Activated CD8-positive, alpha-beta memory T cell treated with anti-CD3 and anti-CD28 coated beads, Interleukin-2, amount 50 U/mL, for 1 hour (primary cell): Measurements from ENCODE around the gene SHISA9.

Source experiments
- DNase-seq: peaks from one replicate; pipeline ENCODE4 v3.0.0-alpha.2; 2020; ENCODE audit errors: extremely low read depth

SHISA9 gene

DNA sequence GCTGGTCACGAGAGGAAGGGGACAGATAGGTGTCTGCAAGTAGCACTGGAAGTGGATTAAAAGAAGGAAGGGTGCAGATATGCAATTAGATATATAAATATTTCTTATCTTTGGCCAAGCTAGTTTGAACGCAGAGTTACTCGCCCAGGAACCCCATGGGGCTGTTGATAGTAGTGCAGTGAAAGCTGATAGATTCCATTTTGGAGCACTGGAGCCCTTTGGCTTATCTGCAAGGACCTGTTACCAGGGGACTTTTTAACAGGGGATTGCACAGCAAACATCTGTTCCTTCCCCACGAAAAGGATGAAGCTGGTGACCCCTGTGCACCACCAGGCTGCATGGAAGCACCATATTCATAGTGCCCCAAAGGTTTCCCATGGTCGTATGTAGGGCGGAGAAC is 218.7 kb downstream of the SHISA9 start:
- DNase-seq, result no peak

DNA sequence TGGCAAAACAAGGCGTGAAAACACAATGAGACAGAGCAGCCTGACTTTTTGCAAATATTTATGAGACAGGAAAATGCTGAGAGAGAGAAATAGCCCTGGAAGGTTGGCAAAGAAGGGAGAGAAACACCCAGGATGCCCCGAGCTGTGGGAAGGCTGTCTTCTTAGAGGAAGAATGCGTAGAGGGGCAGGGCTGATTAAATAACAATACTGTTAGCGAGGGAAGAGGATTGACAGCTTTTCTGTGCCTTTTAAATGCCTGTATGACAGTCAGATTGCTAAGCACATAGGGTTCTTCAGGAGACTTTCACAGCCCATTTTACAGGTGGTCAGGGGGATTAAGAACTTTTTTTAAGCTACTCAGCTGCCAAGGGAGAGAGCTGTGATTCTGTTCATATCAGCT is 219.2 kb downstream of the SHISA9 start:
- DNase-seq, result no peak

DNA sequence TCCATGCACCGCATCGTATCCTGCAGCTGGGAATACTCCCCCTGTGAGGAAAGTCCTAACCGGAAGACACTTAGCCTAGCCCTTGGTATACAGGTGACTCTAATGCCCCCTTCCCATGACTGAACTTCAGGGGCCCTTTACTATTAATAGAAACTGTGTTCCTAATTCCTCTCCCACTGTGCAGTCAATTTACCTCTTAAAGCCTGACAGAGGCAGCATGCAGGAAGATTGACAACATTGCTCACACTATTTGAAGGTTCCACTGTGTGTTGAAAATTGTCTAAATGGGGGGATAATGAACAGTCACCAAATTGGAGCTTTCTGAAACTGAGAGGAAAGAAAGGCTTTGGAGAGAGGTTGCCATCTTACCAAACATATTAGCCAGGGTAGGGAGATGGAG is 222.6 kb downstream of the SHISA9 start:
- no peak for DNase-seq

DNA sequence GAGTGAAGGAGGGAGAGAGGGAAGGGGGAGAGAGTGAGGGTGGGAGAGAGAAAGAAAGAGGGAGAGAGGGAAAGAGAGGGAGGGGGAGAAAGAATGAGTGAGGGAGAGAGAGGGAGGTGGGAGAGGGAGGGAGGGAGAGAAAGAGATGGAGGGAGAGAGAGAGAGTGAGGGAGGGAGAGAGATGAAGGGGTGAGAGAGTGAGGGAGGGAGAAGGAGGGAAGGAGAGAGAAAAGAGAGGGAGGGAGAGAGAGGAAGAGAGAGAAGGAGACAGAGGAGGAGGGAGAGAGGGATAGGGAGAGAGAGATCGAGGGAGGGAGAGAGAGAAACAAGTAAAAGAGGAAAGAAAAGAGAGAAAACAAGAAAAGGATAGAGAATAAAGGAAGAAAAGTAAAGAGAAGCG is 225.7 kb downstream of the SHISA9 start:
- DNase-seq, result no peak

DNA sequence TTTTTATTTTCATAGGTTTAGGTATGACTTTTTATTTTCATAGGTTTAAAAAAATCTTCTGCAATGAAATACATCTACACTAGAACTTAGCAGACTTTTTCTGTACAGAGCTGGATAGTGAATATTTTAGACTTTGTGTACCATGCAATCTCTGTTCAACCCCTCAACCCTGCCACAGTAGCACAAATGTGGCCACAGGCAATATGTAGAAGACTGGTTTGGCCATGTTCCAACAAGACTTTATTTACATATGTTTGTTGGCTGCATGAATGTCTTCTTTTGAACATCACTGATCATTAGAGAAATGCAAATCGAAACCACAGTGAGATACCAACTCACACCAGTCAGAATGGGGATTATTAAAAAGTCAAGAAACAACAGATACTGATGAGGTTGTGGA is 229.2 kb downstream of the SHISA9 start:
- DNase-seq, result no peak

DNA sequence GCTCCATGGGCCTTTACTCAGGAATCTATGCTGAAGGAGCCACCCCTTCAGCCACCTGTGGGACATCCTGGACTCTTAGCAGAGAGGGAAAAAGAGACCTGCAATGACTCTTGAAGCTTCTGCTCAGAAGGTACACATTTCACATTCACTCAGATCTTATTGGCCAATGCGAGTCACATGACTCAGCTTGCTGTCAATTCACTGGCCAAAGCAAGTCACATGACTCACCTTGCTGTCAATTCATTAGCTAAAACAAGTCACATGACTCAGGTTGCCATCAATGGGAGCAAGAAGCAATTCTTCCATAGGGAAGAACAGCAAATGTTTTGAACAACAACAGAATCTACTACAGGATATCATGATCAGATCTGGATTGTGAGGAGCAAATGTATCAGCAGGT is 233.4 kb downstream of the SHISA9 start:
- no peak for DNase-seq

DNA sequence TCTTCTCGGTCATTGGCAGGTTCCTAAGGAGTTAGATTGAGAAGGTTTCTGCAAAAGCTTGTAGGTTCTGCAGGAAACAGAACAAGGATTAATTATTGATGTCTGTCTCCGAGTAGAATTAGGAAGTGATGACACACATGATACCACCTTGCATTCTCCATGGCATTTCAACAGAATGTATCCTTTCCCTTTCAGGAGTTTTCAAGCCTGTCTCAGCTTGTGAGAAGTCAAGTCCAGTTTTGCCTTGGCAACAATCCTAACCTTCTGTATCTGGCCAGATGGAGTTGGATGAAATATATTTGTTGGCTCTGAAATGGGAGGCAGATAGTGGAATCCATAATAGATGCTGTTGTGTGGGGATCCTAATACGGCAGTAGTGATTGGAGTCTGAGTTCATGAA is 235.5 kb downstream of the SHISA9 start:
- DNase-seq, result no peak

DNA sequence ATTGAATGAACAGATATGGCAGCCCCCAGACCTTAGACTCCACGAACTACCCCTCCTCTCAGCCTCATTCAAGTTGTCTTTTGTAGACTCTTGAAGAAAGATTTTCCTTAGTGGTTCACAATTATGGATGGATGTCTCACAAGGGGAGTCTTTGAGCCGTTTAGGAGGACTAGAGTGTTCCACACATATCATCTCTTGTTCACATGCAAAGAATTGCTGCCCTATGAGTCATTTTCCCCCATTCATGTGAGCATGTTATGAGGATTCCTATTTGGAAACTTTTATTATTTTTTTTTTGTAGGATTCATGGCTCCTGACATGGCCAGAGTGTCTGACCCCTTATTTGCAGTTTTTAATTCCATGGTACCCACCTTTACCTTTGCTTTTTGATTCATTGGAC is 237.1 kb downstream of the SHISA9 start:
- no peak for DNase-seq

DNA sequence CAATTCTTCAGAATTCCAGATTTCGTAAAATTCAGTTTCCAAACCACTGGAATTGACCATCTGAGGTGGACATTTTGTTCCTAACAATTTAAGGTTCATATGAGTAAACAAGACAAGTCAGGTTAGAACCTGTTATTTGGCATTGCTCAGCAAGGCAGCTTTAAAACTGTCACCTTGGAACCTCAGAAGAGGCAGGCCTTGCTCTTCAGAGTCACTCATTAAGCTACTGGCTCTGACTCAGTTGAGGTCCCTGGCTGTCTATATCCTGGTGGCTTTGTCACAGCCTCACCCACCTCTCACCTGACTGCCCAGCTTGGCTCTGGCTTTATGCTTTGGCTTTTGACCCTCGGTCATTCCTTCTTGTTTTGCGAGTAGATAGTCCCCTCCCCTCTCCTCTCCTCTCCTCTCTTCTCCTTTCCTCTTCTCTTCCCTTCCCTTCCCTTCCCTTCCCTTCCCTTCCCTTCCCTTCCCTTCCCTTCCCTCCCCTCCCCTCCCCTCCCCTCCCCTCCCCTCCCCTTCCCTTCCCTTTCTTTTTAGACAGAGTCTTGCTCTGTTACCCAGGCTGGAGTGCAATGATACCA is 238.4 kb downstream of the SHISA9 start:
- no peak for DNase-seq

DNA sequence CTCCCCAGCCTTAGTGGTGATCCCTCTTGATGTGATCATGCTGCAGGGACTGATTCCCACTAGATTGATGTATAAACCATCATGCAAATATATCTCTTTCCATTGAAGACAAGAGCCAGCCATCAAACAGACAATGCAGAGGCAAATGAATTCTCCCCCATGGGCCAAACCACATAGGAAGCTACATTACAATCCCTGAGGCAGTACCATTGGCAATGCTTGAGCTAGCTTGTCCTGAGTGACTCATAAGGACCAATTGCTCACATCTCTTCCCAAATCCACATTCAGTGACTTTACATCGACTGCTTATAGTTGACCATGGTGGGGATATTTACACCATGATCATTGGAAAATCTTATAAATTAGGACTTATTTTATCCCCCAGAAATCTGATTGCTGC is 242.2 kb downstream of the SHISA9 start:
- no peak for DNase-seq

DNA sequence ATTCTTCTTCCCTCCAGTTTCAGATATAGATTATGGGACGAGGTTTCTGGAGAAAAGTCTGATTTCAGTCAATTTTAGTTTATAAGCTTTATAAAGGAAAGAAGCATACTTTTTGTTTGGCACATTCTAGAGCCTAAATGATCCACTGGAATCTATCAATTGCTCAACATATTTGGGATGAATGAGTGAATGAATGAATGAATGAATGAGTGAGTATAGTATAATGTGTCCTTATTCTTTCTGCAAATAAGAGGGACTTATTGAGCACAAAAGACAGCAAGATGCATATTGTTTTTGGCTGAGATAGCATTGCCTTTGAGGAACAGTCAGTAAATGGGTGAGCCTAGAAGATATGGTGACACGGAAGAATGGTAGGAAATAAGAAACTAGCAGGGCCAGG is 245.4 kb downstream of the SHISA9 start:
- no peak for DNase-seq

DNA sequence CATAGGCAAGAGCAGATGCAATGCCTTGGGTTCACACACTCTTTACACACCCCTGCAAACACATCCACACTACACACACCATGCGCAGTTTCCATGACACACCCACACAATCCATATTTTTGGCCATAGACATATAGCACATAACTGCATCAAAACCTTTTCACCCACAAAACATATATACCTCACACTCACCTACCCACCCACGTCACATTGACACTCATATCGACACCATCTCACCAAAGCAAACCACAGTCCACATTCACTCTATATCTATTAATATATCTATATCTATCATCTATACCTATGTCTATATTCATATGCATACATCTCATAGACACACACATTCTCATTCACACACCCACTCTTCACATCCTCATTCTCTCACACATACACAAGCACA is 246.9 kb downstream of the SHISA9 start:
- DNase-seq, result no peak

DNA sequence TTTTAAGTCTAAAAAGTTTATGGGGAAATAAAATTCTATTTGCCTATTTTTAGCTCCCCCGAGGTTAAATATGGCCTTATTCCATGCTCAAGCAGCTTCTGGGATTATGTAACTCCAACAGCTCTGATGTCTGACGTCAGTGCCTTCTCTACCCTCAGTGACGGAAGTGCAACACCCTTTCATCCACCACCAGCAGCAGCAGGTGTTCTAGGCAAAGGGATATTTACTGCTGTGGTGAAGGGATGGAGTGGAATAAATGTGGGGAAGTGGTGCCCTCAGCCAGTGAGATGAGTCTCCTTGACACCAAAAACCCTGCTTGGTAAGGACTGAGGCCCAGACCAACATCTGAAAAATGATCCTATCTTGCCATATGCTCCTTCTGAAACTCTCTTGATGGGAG is 247.4 kb downstream of the SHISA9 start:
- DNase-seq, result no peak

DNA sequence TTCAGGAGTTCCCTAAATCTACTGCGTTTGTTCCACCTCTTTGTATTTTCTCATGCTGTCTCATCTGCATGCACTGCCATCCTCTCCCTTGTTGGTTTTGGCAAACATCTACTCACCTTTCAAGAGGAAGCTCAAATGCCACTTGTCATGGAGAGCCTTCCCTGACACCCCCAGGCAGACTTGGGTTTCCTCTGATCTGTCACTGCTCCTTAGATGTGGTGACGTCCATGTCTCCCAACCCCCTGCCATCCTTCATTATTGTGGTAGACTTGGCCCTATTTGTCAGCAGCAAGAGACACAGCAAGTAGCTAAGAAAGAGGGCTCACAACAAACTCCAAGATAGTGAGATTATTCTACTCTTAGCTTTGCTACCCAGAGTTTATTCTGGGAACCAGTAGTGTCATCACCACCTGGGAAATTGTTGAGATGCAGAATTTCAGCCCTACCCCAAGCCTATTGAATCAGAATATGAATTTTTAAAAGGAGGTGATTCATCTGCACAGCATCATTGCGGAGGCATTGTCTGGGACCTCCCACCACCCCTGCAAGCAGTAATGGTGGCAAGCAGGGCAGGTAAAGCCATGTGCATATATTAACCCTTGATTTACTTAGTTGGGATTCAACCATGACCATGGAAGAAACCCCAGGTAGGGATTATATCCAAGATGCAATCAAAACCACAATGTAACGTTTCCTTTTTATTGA is 248.9 kb downstream of the SHISA9 start:
- DNase-seq, result no peak

DNA sequence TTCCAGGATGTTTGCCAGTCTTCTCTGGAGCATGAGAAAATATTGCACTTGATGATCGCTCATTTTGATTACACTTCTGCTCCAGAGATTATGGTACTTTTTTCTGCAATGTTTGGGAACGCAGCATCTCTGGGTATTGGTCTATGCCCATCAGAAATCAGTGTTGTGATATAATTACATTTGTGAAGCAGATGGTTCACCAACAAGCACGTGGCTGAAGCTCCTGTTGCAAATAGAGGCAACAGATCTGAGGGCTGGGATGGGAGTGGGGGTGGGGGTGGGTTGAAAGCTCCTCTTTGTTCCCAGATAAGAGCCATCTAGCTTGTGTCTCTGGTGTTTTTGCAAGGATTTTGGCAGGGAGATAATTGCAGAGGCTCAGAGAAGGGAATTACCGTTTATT is 252.3 kb downstream of the SHISA9 start:
- DNase-seq, result no peak

DNA sequence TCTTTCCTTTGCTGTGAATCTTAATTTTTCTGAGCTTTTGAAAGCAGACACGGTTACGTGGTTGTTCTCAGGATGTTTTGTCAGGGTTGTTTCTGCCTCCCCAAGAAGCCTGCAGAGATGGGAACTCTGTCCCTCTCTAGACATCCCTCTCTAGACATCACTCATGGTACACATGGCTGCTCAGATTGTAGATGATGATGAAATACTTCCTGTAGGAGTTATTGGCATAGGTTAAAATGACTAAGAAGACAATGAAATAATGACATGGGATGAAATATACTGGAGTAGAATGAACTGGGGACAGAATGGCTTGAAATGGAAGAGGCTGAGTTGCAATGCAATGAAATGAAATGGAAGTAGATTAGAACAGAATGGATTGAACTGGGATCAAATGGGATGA is 253.4 kb downstream of the SHISA9 start:
- no peak for DNase-seq

DNA sequence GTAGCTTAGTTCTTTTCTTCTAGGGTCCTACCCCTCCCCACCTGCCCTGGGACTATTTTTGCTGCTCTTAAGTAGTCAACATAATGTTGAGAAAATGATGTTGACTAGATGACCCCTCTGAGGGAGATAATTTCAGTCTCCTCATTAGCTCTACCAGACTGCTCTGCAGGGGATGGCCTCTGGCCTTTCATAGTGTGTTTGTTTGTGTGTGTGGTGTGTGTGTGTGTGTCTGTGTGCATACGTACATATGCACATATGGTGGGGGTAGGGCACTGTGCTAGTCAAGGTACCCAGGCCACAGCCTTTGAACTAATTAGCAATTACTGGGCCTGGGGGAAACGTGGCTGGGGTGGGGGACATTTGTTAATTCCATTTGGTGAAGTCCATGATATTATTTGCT is 254.0 kb downstream of the SHISA9 start:
- no peak for DNase-seq

DNA sequence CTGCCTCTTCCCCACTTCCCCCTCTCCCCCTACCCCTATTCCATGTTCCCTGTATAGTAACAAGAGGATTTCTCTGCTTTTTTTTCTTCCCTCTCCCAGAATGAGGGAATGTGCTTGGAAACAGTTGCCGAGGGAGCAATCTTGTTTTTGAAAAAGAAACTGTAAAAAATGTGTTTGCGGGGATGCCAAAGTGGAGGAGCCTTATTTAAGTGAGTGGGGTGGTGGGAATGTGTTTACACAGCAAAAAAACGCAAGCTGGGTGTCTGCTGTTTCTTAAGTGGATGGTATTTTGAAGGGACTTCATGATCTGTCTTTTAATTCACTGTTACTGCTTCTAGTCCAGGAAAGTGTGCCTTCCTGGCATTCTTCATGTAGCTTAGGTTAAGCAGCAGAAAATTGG is 254.4 kb downstream of the SHISA9 start:
- DNase-seq, result no peak

DNA sequence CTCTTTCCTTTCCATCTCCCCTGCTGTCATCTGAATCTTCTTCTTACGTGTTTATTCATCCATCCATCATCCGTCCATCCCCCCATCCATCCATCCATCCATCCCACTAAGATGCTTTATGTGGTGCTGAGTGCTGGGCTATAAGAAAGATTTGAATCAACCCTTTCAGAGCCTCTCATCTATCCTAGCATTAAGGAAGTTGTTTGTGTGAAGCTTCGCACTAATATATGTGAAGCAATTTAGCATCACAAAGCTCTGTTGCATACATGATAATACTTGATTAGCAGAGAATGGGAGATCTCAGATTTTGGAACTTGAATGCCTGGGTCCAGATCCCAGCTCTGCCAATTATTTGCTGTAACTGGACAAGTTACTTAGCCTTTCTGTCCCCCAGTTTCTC is 255.7 kb downstream of the SHISA9 start:
- no peak for DNase-seq

DNA sequence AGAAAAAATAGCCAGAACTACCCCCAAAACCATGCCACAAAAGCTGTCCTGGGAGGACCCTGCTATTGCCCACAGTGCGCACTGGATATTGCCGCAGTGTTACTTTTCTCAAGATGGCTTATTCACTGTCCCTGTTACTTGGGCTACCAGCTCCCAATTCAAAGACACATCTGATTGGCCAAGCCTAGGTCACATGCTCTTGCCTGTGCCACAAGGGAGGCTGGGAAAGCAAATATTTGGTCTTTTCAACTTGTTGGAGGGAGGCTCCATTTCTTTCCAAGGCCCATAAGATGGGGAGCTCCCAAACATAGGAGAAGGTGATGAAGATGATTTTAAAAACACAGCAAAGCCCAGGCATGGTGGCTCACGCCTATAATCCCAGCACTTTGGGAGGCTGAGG is 257.0 kb downstream of the SHISA9 start:
- DNase-seq, result no peak

DNA sequence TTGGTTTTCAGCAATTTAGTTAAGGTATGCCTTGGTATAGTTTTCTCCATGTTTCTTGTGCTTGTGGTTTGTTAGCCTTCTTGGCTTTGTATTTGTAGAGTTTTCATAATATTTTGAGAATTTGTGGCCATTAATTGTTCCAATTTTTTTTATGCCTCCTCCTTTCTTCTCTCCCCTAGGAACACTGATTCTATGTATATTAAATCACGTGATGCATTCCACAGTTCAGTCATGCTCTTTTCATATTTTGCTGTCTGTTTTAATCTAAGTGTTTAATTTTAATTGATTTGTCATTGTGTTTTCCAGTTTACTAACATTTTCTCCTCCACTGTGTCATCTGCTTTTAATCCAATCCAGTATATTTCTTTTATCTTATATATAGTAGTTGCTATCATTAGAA is 263.6 kb downstream of the SHISA9 start:
- DNase-seq, result no peak

DNA sequence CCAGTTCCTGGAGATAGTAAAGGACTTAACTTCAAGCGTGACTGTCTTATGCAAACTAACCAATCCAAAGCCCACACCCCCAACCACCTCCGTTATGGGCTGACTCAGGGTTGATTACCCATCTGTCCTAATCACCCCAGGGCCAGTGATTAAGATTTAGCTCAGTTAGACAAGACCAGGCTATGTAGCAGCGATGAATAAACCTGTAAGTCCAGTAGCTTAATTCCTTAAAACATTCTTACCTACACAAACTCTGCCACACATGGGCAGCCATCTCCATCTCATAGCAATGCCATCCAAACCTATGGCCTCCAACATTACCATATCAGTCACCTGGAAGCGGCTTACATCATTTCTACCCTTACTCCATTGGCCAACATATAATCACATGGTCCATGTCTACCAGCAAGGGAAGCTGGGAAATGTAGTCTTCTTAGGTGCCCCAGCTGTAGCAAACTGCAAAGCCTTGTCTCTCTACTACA is 266.7 kb downstream of the SHISA9 start:
- no peak for DNase-seq

DNA sequence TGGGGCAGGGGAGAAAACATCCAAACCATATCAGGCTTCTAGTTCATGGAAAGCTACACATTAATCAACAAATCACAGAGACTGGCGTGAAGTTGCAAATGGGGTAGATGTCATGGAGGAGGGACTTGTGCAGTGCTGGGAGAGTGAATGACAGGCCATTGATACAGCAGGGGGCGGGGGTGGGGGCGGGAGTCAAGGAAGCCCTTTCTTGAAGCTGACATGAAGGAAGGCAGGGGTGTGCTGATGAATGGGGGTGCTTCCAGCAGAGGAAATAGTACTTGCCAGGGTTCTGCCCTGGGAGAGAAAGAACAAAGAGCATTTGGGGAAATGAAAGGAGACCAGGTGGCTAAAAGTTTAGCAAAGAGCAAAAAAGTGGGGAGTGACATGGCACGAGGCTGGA is 269.9 kb downstream of the SHISA9 start:
- DNase-seq, result no peak

DNA sequence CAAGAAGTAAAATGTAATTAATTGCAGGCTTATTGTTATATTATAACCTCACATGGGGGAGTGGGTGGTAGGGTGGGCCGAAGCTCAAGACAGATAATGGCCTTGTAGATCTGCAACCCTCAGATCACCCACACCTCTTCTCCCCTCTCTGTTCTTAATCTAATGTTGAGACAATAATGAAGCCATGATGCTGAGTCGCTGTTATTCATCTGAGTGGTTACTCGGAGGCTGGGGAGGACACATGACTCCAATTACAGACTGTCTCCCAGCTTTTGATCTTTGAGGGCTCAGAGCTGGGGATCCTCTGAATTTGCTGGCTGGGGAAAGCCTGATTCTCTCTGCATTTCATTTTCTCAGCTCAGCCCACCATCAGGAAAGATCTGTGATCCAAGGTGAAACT is 275.3 kb downstream of the SHISA9 start:
- no peak for DNase-seq
